ENCODE data around the gene ADRM1.

Gene ADRM1

DNA sequence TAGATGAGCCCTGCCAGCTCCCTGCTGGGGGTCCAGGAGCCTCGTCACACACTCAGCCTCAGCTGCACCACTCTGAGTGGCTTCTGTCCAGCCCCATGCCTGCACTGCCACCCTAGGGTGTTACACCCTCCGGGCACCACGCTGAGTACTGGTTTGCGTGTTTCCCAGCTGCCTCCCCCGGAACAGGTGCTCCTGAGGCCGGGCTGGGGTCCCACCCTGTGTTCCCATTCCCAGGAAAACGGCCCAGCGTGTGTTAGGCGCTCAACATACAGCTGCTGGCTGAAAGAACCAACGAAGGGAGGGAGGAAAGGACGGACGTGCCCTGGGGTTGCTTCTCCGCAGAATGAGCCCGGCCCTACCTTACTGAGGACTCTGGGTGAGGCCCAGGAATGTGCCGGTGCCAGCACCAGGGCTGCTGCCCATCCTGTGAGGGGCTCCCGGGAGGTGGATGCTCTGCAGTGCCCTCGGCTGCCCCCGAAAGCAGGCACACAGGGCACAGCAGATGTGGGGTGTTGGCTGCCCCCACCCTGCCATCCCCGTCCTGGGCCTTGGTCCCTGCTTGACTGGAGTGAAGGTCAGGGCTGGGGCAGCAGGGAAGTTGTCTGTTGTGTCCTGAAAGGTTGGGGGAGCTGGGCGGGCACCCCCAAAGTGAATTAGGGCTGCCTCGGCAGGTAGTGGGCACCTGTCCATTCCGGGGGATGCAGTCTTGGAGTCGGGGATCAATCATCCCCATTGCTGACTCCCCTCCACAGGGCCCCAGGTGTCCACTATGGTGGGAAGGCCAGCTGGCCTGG, 48.0 kb downstream of the ADRM1 start:
- no peak for DNase-seq (ENCODE audit: extremely low read depth, low read depth)
- TF ChIP-seq, protein P1, sequence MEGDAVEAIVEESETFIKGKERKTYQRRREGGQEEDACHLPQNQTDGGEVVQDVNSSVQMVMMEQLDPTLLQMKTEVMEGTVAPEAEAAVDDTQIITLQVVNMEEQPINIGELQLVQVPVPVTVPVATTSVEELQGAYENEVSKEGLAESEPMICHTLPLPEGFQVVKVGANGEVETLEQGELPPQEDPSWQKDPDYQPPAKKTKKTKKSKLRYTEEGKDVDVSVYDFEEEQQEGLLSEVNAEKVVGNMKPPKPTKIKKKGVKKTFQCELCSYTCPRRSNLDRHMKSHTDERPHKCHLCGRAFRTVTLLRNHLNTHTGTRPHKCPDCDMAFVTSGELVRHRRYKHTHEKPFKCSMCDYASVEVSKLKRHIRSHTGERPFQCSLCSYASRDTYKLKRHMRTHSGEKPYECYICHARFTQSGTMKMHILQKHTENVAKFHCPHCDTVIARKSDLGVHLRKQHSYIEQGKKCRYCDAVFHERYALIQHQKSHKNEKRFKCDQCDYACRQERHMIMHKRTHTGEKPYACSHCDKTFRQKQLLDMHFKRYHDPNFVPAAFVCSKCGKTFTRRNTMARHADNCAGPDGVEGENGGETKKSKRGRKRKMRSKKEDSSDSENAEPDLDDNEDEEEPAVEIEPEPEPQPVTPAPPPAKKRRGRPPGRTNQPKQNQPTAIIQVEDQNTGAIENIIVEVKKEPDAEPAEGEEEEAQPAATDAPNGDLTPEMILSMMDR (IDR thresholded peaks at IDR 0.05; ENCODE audit: low read depth, low read length), result no peak

DNA sequence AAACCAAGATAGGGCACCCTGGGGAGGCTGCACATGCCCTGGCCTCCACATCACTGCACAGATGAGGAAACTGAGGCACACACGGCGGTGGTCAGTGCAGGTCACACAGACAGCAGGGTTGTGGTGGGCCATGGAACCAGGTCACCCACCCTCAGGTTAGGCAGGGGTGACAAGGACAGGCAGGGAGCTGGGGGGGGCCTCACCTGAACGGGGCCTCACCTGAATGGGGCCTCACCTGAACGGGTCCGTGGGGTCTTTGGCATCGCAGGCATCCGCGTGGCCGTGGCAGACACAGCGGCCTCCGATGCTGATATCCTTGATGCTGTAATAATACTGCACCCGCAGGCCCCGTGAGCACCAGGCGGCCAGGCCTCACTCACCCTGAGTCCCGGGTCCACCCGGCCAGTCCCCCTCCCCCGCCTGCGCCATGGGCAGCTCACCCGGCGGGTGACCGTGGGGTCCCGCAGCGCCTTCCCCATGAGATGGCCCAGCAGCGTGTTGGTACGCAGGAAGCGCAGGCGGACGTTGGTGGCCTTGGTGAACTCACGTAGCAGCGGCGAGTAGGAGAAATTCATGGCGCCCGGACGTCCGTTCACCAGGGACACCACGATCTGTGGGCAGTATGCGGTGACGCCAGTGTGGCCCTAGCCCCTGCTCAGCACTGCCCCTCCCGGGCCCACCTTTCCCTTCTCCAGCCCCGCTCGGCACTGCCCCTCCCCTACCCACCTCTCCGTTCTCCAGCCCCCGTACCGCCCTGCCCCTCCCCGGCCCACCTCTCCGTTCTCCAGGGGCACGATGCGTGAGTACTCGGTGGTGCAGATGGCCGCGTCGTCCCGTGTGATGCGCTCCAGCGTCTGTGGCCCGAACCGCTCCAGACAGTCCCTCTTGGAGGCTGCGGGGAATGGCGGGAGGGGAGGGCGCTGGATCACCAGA, 48.9 kb downstream of the ADRM1 start:
- DNase-seq (ENCODE audit: extremely low read depth, low read depth), result no peak
- TF ChIP-seq, protein P1 (IDR thresholded peaks at IDR 0.05; ENCODE audit: low read depth, low read length), result no peak

DNA sequence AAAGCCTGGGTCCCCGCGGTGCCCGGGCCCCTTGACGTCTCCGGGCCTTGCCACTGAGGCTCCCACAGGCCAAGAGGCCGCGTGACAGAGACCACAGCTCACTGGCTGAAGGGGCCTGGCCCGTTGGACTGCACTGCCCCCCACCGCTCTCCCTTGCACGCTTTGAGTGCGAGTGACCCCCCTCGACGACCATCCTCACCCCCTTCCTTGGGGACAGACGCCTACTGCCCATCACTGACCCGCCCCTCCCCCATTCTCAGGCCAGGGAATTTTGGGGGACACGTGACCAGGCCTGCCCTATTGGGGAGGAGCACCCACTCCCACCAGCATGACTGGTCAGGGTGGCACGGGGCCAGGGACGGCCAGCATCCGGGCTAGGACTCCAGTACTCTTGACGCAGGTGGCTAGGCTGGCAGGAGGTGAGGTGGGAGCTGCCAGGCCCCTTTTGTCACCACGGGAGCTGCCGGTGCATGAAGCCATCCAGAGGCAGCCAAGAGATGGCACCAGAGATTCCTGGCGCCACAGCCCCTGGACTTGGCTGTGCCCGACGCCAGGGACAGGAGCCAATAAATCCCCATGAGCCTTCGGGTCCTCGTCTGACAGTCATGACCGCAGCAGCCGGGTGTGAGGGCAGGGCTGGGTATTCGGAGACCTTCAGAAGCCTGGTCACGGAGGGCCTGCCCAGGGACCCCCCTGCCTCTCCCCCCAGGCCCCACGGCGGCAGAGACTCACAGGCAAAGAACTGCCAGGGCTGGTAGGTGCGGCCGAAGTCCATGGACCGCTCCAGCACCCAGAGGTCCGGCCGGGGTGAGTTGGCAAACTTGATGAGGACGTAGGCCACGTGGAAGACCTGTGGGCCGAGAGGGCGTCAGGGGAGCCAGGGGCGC, 49.8 kb downstream of the ADRM1 start:
- no peak for DNase-seq (ENCODE audit: extremely low read depth, low read depth)
- TF ChIP-seq, protein P1 (IDR thresholded peaks at IDR 0.05; ENCODE audit: low read depth, low read length), result no peak

DNA sequence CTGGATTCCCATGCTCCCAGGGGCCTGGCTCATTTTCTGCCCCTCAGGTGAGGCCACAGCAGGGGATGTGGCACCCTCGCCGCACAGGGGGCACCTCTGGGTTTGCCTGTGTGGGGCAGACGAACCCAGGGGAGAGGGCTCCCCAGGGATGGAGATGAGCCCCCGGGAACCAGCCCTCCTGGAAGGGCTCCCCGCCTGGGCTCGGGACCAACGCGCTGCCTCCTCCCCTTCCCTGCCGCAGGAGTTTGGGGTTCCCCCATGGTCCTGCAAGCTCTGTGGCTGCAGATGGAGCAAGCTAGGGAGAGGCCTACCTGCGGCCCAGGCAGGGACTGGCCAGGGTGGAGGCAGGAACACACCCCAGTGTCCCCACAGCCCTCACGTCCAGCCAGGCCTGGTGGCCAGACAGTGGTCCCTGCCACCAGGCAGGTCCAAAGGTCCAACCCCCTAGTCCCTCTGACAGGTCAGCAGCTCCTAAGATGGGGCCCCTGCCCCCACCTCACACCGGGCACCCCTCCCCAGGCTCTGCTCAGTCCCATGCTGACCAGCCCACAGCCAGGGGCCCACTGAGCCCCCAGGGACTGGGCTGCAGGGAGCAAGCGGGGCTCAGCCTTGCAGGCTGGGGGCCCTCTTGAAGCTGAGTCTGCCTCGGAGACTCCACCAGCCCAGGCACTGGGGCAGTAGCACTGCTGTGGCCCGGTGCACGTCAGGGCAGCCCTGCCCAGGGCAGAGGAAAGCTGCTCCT, 50.7 kb downstream of the ADRM1 start:
- no peak for DNase-seq (ENCODE audit: extremely low read depth, low read depth)
- TF ChIP-seq, protein P1 (IDR thresholded peaks at IDR 0.05; ENCODE audit: low read depth, low read length), result no peak

DNA sequence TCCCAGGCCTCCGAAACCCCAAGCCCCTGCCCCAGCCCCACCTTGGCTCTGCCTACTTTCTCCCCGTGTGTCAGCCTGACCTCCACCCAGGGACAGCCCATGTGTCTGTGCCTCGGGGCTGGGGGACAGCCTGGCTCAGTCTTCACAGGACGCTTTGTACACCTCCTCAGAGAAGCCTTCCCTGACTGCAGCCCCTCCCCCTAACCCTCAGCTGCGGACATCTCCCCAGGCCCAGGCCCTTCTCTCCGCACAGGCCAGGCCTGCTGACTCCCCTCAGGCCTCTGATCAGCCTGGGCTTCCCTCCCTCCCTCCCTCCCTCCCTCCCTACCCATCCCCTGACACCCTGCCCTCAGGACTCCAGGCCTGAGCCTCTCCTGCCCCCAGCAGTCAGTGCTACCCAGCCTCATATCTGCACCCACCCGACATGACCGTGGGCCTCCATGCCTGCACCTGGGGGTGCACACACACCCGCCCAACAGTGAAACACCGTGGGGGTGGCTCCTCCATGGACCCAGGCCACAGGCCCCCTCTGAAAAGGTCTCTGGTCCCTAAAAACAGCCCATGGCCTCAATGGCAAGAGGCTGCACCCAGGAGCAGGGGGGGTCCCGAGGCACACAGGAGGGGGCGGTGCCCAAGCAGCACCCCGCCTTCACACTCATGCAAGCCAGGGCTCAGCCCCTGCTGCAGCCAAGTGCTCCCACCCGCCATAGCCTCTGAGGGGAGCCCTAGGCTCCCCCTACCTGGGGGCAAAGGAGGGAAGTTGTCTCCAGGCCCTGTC, 51.4 kb downstream of the ADRM1 start:
- TF ChIP-seq, protein P1 (IDR thresholded peaks at IDR 0.05; ENCODE audit: low read depth, low read length), result no peak
- DNase-seq (ENCODE audit: extremely low read depth, low read depth), result no peak

DNA sequence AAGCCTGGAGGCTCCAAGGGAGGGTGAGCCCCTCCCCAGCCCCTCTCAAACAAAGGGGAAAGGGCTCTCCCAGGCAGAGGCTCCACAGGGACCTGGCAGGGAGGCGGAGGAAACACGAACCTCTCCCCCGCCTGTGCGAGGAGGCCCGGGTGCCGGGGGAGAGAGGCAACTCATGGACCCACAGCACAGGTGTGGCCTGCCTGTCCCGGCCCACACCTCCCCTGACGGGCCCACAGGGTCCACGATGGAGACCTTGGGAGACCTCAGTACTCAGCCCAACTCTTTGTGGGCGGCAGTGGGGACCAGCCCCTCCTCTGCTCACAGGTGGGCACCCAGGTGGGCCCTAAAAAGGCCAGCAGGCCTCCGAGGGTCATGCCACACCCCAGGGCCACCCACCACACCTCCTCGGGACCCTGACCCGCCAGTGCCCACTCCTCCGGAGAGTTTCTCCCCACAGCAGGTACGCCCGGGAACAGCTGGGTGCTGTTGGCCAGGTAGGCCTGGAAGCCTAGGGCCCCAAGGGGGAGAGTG, 52.1 kb downstream of the ADRM1 start:
- DNase-seq (ENCODE audit: extremely low read depth, low read depth), result no peak
- TF ChIP-seq, protein P1 (IDR thresholded peaks at IDR 0.05; ENCODE audit: low read depth, low read length), result no peak
